ENCODE data around the gene NRAP. TPM values are rescaled to one million over a fixed set of nuclear protein-coding genes. Genes with fewer than 3 reads are reported as not detected.

NRAP gene
- total RNA-seq, 1 experiment from 2014 or later, result not detected

DNA sequence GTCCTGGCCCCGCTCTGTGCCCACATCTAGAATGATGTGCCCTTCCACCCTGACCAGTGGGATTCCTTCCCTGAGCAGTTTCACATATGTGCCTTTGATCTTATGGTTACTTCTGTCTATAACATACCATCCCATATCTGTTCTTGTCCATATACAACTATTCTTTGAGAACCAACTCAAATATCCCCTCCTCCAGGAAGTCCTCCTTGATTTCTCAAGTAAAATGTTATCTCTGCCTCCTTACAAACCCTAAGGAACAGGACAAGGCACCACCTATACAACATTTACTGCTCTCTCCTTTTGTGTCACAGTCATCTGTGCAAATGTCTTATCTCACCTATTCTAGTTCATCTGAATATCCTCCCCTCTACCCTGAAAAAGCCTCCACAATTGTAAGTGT lies 82.7 kb downstream of the NRAP start:
- Mint-ChIP-seq H3K27me3 (ENCODE audit: low read depth) (peaks cover 75% of the 10 kb centered on the region), H3K9me3 (no peaks in the 10 kb centered on the region), H3K4me1 (peaks cover 5 to 6% of the 10 kb centered on the region in 2 experiments), H3K27ac (no peak overlapping the region), H3K36me3 (ENCODE audit: insufficient read depth in 1 of 3, low read depth in 3 of 3) (no peaks in the 10 kb centered on the region), H3K4me3 (no peak overlapping the region)
- no peak overlapping the region for H2AK5ac ChIP-seq (ENCODE audit: insufficient read length, low read length)
- no peak overlapping the region for H3K56ac ChIP-seq (ENCODE audit: insufficient read length, low read depth, low read length)
- WGBS (ENCODE audit: extremely low coverage, insufficient read length, low lambda C conversion rate), result no CpG with 5 or more reads among the region's 1 CpG
- no peaks in the 10 kb centered on the region for H3K27me3 ChIP-seq (ENCODE audit: insufficient read depth, low read length)
- no peak overlapping the region for H3K9ac ChIP-seq (ENCODE audit: extremely low read depth, insufficient read length, low read length)
- H2AFZ ChIP-seq (ENCODE audit: low read length), result no peak overlapping the region
- H3K23ac ChIP-seq (ENCODE audit: insufficient read length, low read depth, low read length), result no peak overlapping the region
- no peak overlapping the region for H3T11ph ChIP-seq (ENCODE audit: low read length)
- no peak overlapping the region for H3K18ac ChIP-seq (ENCODE audit: insufficient read length, low read depth, low read length)
- no peak overlapping the region for H3K27ac ChIP-seq (ENCODE audit: insufficient read length, low read depth, low read length)
- H3K9me3 ChIP-seq (ENCODE audit: control insufficient read depth, low read depth, low read length), result no peaks in the 10 kb centered on the region
- H2BK12ac ChIP-seq (ENCODE audit: insufficient read length, low read depth, low read length), result no peak overlapping the region
- H2BK5ac ChIP-seq (ENCODE audit: insufficient read length, low read length), result no peak overlapping the region
- H2BK15ac ChIP-seq (ENCODE audit: low read depth, low read length), result no peak overlapping the region
- H4K20me1 ChIP-seq (ENCODE audit: control insufficient read depth, insufficient read depth, insufficient read length), result no peaks in the 10 kb centered on the region
- H3K4ac ChIP-seq (ENCODE audit: low read depth, low read length), result no peak overlapping the region
- TF ChIP-seq, protein P1, sequence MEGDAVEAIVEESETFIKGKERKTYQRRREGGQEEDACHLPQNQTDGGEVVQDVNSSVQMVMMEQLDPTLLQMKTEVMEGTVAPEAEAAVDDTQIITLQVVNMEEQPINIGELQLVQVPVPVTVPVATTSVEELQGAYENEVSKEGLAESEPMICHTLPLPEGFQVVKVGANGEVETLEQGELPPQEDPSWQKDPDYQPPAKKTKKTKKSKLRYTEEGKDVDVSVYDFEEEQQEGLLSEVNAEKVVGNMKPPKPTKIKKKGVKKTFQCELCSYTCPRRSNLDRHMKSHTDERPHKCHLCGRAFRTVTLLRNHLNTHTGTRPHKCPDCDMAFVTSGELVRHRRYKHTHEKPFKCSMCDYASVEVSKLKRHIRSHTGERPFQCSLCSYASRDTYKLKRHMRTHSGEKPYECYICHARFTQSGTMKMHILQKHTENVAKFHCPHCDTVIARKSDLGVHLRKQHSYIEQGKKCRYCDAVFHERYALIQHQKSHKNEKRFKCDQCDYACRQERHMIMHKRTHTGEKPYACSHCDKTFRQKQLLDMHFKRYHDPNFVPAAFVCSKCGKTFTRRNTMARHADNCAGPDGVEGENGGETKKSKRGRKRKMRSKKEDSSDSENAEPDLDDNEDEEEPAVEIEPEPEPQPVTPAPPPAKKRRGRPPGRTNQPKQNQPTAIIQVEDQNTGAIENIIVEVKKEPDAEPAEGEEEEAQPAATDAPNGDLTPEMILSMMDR (conservative IDR thresholded peaks at IDR 0.05), result no peak
- H4K8ac ChIP-seq (replicated peaks; ENCODE audit: insufficient read length, low read depth, low read length), result no peak overlapping the region
- H3K23me2 ChIP-seq (ENCODE audit: insufficient read length, low read depth, low read length, poor library complexity, severe bottlenecking), result no peaks in the 10 kb centered on the region
- H3K79me2 ChIP-seq (ENCODE audit: insufficient read depth, low read length), result no peaks in the 10 kb centered on the region
- no peak overlapping the region for H3K4me2 ChIP-seq (ENCODE audit: insufficient read depth, insufficient read length, low read length)
- peaks cover 3% of the 10 kb centered on the region; the same call in 1 of the 2 replicates for H3K4me1 ChIP-seq (ENCODE audit: insufficient read depth, low read length)
- no peak for DNase-seq
- H3K14ac ChIP-seq (ENCODE audit: insufficient read depth, low read length), result no peak overlapping the region
- H2BK120ac ChIP-seq (ENCODE audit: low read depth, low read length, poor library complexity, severe bottlenecking), result no peak overlapping the region
- H3K79me1 ChIP-seq (ENCODE audit: insufficient read depth, low read depth, low read length, poor library complexity, severe bottlenecking), result no peaks in the 10 kb centered on the region
- H4K5ac ChIP-seq (ENCODE audit: insufficient read length, low read depth, low read length), result no peak overlapping the region
- H4K91ac ChIP-seq (ENCODE audit: insufficient read length, low read depth, low read length), result no peak overlapping the region
- no peak overlapping the region for H2BK20ac ChIP-seq (ENCODE audit: low read depth, low read length, poor library complexity, severe bottlenecking)

All from H9 (cell line).